ENCODE data around the gene GSC2.

The GSC2 gene

GRCh38 chr22:19175026-19175601 lies 25.0 kb upstream of the GSC2 start:
- ChIA-PET CTCF (no interaction called here), POLR2A (interaction anchor here (1.7 to 2.0 kb wide), 2 partner anchors 116 to 269 kb away, joined by 5 to 6 read pairs; partner anchors contain the start of genes CLTCL1 and DGCR6)
- no peak for DNase-seq (ENCODE audit: extremely low spot score)
- no peak for TF ChIP-seq NFRKB (IDR thresholded peaks at IDR 0.05)
- no peak for TF ChIP-seq CTBP1 (IDR thresholded peaks at IDR 0.05; ENCODE audit: borderline replicate concordance)
- peak; percentile 8; the same call in 1 of the 2 replicates for TF ChIP-seq ELF4 (IDR thresholded peaks at IDR 0.05)
- TF ChIP-seq SUZ12 (IDR thresholded peaks at IDR 0.05) = no peak

- TF ChIP-seq L3MBTL2 (conservative IDR thresholded peaks at IDR 0.05) = 0 out of 2 replicates have a peak, but pooled peaks have one; percentile 14
- no peak for TF ChIP-seq SUZ12 (IDR thresholded peaks at IDR 0.05)
- ChIA-PET CTCF (no interaction called here), POLR2A (interaction anchor here (0.7 to 1.7 kb wide), 3 partner anchors 8 to 268 kb away, joined by 3 to 6 read pairs (median 3); partner anchors contain the start of genes DGCR2 and DGCR6)
- DNase-seq (ENCODE audit: extremely low spot score) = no peak
Measured at GRCh38 chr22:19174106-19175025, 24.3 kb upstream of the GSC2 start.

- ChIA-PET POLR2A (interaction anchor here (0.8 to 1.7 kb wide), 3 partner anchors 9 to 267 kb away, joined by 3 to 6 read pairs (median 3); partner anchors contain the start of gene DGCR6), CTCF (interaction anchor here (0.8 kb wide), 1 partner anchor 29 kb away, joined by 3 read pairs; the partner anchor contains the start of gene ESS2)
Measured at GRCh38 chr22:19173047-19174035, 23.2 kb upstream of the GSC2 start.

GRCh38 chr22:19172213-19173046 lies 22.3 kb upstream of the GSC2 start:
- CTCF ChIA-PET = interaction anchor here (0.8 kb wide), 1 partner anchor 28 kb away, joined by 3 read pairs; the partner anchor contains the start of gene ESS2
- TF ChIP-seq LEF1 (IDR thresholded peaks at IDR 0.05; ENCODE audit: borderline replicate concordance) (no peak), HDGF (IDR thresholded peaks at IDR 0.05; ENCODE audit: borderline replicate concordance) (peak; percentile 24; the same call in 1 of the 2 replicates)
- no peak for DNase-seq (ENCODE audit: extremely low spot score)
- POLR2A ChIA-PET = interaction anchor here (0.8 kb wide), 1 partner anchor 35 kb away, joined by 3 read pairs; no protein-coding TSS in a partner anchor

More at GRCh38 chr22:19173047-19174035, 23.2 kb upstream of the GSC2 start:
- TF ChIP-seq SP1 (IDR thresholded peaks at IDR 0.05) (no peak), LEF1 (IDR thresholded peaks at IDR 0.05; ENCODE audit: borderline replicate concordance) (no peak), SUZ12 (IDR thresholded peaks at IDR 0.05) (no peak), ELF4 (IDR thresholded peaks at IDR 0.05) (0 out of 2 replicates have a peak, but pooled peaks have one; percentile 12), FOXM1 (IDR thresholded peaks at IDR 0.05; ENCODE audit: borderline replicate concordance) (no peak)
- no peak for DNase-seq (ENCODE audit: extremely low spot score)

- TF ChIP-seq TARDBP (IDR thresholded peaks at IDR 0.05) (no peak), CTBP1 (IDR thresholded peaks at IDR 0.05; ENCODE audit: borderline replicate concordance) (no peak), PKNOX1 (IDR thresholded peaks at IDR 0.05) (no peak), SP1 (IDR thresholded peaks at IDR 0.05) (no peak), NFRKB (IDR thresholded peaks at IDR 0.05) (no peak), LEF1 (IDR thresholded peaks at IDR 0.05; ENCODE audit: borderline replicate concordance) (no peak), FOXA1 (IDR thresholded peaks at IDR 0.05) (no peak), BHLHE40 (IDR thresholded peaks at IDR 0.05; ENCODE audit: borderline replicate concordance) (no peak)
- CTCF ChIA-PET = no interaction called here
- POLR2A ChIA-PET = interaction anchor here (0.9 to 1.3 kb wide), 2 partner anchors 23 to 25 kb away, joined by 3 to 7 read pairs; partner anchors contain the start of gene ESS2
- no peak for DNase-seq (ENCODE audit: extremely low spot score)
Measured at GRCh38 chr22:19169947-19170318, 19.8 kb upstream of the GSC2 start.

GRCh38 chr22:19169002-19169946 lies 19.2 kb upstream of the GSC2 start:
- CTCF ChIA-PET = interaction anchor here (0.5 kb wide), 1 partner anchor 37 kb away, joined by 3 read pairs; no protein-coding TSS in a partner anchor
- POLR2A ChIA-PET = interaction anchor here (0.9 to 1.3 kb wide), 3 partner anchors 22 to 25 kb away, joined by 3 to 8 read pairs (median 7); partner anchors contain the start of gene ESS2
- DNase-seq (ENCODE audit: extremely low spot score) = no peak
- TF ChIP-seq HDGF (IDR thresholded peaks at IDR 0.05; ENCODE audit: borderline replicate concordance) (no peak), LEF1 (IDR thresholded peaks at IDR 0.05; ENCODE audit: borderline replicate concordance) (no peak), SP1 (IDR thresholded peaks at IDR 0.05) (no peak), FOXK2 (IDR thresholded peaks at IDR 0.05) (no peak), FOXA1 (IDR thresholded peaks at IDR 0.05) (no peak), BHLHE40 (IDR thresholded peaks at IDR 0.05; ENCODE audit: borderline replicate concordance) (no peak), NFRKB (IDR thresholded peaks at IDR 0.05) (no peak), L3MBTL2 (conservative IDR thresholded peaks at IDR 0.05) (no peak), ARNT (IDR thresholded peaks at IDR 0.05) (no peak), SUZ12 (IDR thresholded peaks at IDR 0.05) (no peak), FOXM1 (IDR thresholded peaks at IDR 0.05; ENCODE audit: borderline replicate concordance) (no peak)
